ENCODE measurements around the gene FURIN. TPM values are rescaled to one million over a fixed set of nuclear protein-coding genes. Genes with fewer than 3 reads are reported as not detected.
"Not testable (repeated sequence)": the region's sequence is repeated elsewhere in the genome, so short reads cannot be mapped to it uniquely, and the experiment has no call there.

FURIN gene
- total RNA-seq, 1 experiment from 2014 or later = 29.7 TPM

GRCh38 chr15:90889313-90889730 lies 20.9 kb downstream of the FURIN start:
- DNase-seq (ENCODE audit: low read depth) = no peak
- in situ Hi-C loops (cut with HindIII; ENCODE audit: low pct_unique_long_range_greater_than_20kb, low sequenced_read_pairs) = no loop called here

- in situ Hi-C loops (cut with HindIII; ENCODE audit: low pct_unique_long_range_greater_than_20kb, low sequenced_read_pairs) = no loop called here
- no peak for DNase-seq (ENCODE audit: low read depth)
Observed at GRCh38 chr15:90889736-90890456, 21.5 kb downstream of the FURIN start.

- no peak for DNase-seq (ENCODE audit: low read depth)
- in situ Hi-C loops (cut with HindIII; ENCODE audit: low pct_unique_long_range_greater_than_20kb, low sequenced_read_pairs) = no loop called here
Observed at GRCh38 chr15:90890839-90891238, 22.5 kb downstream of the FURIN start.

GRCh38 chr15:90891346-90891949 lies 23.1 kb downstream of the FURIN start:
- DNase-seq (ENCODE audit: low read depth) = no peak
- in situ Hi-C loops (cut with HindIII; ENCODE audit: low pct_unique_long_range_greater_than_20kb, low sequenced_read_pairs) = no loop called here

- in situ Hi-C loops (cut with HindIII; ENCODE audit: low pct_unique_long_range_greater_than_20kb, low sequenced_read_pairs) = no loop called here
- no peak for DNase-seq (ENCODE audit: low read depth)
Observed at GRCh38 chr15:90892023-90892422, 23.6 kb downstream of the FURIN start.

GRCh38 chr15:90892498-90893174 lies 24.2 kb downstream of the FURIN start:
- in situ Hi-C loops (cut with HindIII; ENCODE audit: low pct_unique_long_range_greater_than_20kb, low sequenced_read_pairs) = no loop called here
- no peak for DNase-seq (ENCODE audit: low read depth)

- in situ Hi-C loops (cut with HindIII; ENCODE audit: low pct_unique_long_range_greater_than_20kb, low sequenced_read_pairs) = no loop called here
- no peak for DNase-seq (ENCODE audit: low read depth)
Observed at GRCh38 chr15:90893175-90894090, 25.0 kb downstream of the FURIN start.

GRCh38 chr15:90895571-90896117 lies 27.3 kb downstream of the FURIN start:
- DNase-seq (ENCODE audit: low read depth) = no peak

GRCh38 chr15:90897131-90897655 lies 28.8 kb downstream of the FURIN start:
- in situ Hi-C loops (cut with HindIII; ENCODE audit: low pct_unique_long_range_greater_than_20kb, low sequenced_read_pairs); DNase-seq (ENCODE audit: low read depth): not testable (repeated sequence)

More at GRCh38 chr15:90895571-90896117, 27.3 kb downstream of the FURIN start:
- in situ Hi-C loops (cut with HindIII; ENCODE audit: low pct_unique_long_range_greater_than_20kb, low sequenced_read_pairs) = no loop called here

- no peak for DNase-seq (ENCODE audit: low read depth)
- in situ Hi-C loops (cut with HindIII; ENCODE audit: low pct_unique_long_range_greater_than_20kb, low sequenced_read_pairs) = no loop called here
Observed at GRCh38 chr15:90901175-90902039, 33.0 kb downstream of the FURIN start.

GRCh38 chr15:90902040-90902839 lies 33.9 kb downstream of the FURIN start:
- in situ Hi-C loops (cut with HindIII; ENCODE audit: low pct_unique_long_range_greater_than_20kb, low sequenced_read_pairs) = no loop called here
- DNase-seq (ENCODE audit: low read depth) = peak; percentile 85

GRCh38 chr15:90902840-90903732 lies 34.7 kb downstream of the FURIN start, which contains the start of gene MAN2A2:
TSS of gene MAN2A2 (plus strand) at chr15:90903302. CDS start at chr15:90904208, 906 bp downstream.
- peak; percentile 59 for DNase-seq (ENCODE audit: low read depth)
- in situ Hi-C loops (cut with HindIII; ENCODE audit: low pct_unique_long_range_greater_than_20kb, low sequenced_read_pairs) = no loop called here

GRCh38 chr15:90903733-90904536 lies 35.5 kb downstream of the FURIN start:
- DNase-seq (ENCODE audit: low read depth) = no peak
- in situ Hi-C loops (cut with HindIII; ENCODE audit: low pct_unique_long_range_greater_than_20kb, low sequenced_read_pairs) = no loop called here

GRCh38 chr15:90904746-90905145 lies 36.4 kb downstream of the FURIN start:
- in situ Hi-C loops (cut with HindIII; ENCODE audit: low pct_unique_long_range_greater_than_20kb, low sequenced_read_pairs) = no loop called here
- no peak for DNase-seq (ENCODE audit: low read depth)
